ENCODE data around the gene SPARC.

- TF ChIP-seq EZH2 (IDR thresholded peaks at IDR 0.05; ENCODE audit: insufficient read depth, poor library complexity, severe bottlenecking) (no peak), EZH2phosphoT487 (IDR thresholded peaks at IDR 0.05; ENCODE audit: insufficient read depth, low read depth) (no peak)
These were observed 64.2 kb downstream of the SPARC start for GRCh38 chr5:151622367-151623088.

Data from GM23248 (cell line).